Muscle of leg (tissue), 11 donors: ENCODE measurements around the gene PLCD1. TPM values are rescaled to one million over a fixed set of nuclear protein-coding genes. Genes with fewer than 3 reads are reported as not detected.

Experiments
- DNase-seq: peaks from one replicate; pipeline ENCODE4 v3.0.0; 2013
- H3K27ac ChIP-seq: one replicate; pipeline ENCODE4 v1.5.1; 2013; ENCODE audit warnings: mild to moderate bottlenecking, low read length, control low read depth
- H3K27me3 ChIP-seq: one replicate; pipeline ENCODE4 v1.6.1; 2013; ENCODE audit warnings: low read length; ENCODE audit not compliant: control insufficient read depth, insufficient read depth
- H3K36me3 ChIP-seq: one replicate; pipeline ENCODE4 v1.6.1; 2013; ENCODE audit warnings: low read length; ENCODE audit not compliant: control insufficient read depth, insufficient read depth
- H3K4me1 ChIP-seq: one replicate; pipeline ENCODE4 v1.6.1; 2013; ENCODE audit warnings: low read length; ENCODE audit not compliant: control insufficient read depth, insufficient read depth
- H3K4me3 ChIP-seq: one replicate; pipeline ENCODE4 v1.5.1; 2013; ENCODE audit warnings: low read length, control low read depth
- H3K9me3 ChIP-seq: replicated peaks from 2 replicates; pipeline ENCODE4 v1.6.1; 2013; ENCODE audit warnings: low read depth, low read length; ENCODE audit not compliant: control insufficient read depth
- WGBS: methylation state at CpG from one replicate; pipeline ENCODE4 v1.1.5; 2013; ENCODE audit warnings: missing lambda C conversion rate; ENCODE audit not compliant: insufficient coverage; 5-methylcytosine and 5-hydroxymethylcytosine counted together
- polyA plus RNA-seq, 8 donors: library from polyadenylated mRNA; unstranded; fragments of 120-200 nt; gene quantifications; one replicate each; pipeline versions ENCODE4 v1.2.1 to v1.2.3, GENCODE V29; 2013; ENCODE audit warnings: inconsistent platforms in 1 of 8, low replicate concordance in 1 of 8; ENCODE audit not compliant: insufficient read length in 8 of 8, insufficient read depth in 1 of 8
- total RNA-seq: library from RNA; stranded (reverse); fragments of 120-200 nt; gene quantifications from one replicate; pipeline ENCODE4 v1.2.4, GENCODE V29; 2013

The PLCD1 gene
- total and polyA plus RNA-seq, 9 donors, result 7.9 to 16.4 (median 10.9) TPM

- WGBS, result 83% methylated on average over 7 of the region's 13 CpGs
- Histone ChIP-seq H3K9me3 (no peaks in the 10 kb centered on the region), H3K4me1 (no peaks in the 10 kb centered on the region), H3K4me3 (no peak overlapping the region), H3K27ac (no peak overlapping the region), H3K27me3 (no peaks in the 10 kb centered on the region), H3K36me3 (peaks cover 48% of the 10 kb centered on the region)
- DNase-seq, result no peak
These were observed 10.9 kb downstream of the PLCD1 start for GRCh38 chr3:38018296-38019266.

DNA sequence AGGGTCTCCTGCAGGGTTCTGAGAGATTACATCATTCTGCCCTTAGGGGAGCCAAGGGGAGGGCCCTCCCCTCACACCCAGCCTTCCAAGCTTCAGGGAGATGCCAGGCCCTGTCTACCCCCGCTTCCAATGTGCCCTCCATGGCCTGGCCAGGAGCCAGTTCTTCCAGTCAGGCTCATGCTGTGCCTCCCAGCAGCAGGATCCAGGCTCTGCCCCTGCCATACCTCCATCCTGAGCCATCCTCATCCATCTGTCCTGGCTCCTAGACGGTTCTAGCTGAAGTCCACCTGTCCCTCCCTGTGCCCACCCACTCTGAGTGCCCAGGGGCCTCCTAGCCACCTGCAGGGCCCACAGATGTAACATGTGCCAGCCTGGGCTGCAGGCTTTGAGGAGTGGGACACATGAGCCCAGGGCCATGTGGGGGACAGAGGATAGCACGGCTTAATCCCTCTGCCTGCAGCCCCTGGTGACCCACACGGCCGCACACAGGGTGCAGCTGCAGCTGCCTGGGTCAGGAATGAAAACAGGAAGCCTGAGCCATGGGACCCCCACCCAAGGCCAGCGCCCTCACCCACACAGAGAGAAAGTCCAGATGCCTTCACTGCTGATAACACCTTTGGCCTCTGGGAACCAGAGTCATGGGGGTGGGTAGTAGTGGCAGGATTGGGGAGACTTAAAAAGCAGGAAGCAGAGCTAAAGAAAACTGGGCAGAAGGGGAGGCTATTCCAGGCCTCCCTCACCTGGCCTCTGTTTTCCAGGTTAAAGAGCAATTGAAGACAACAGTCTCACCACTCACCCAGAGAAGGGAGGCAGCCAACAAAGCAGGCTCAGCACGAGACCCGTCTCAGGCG, 11.8 kb downstream of the PLCD1 start:
- no peak for DNase-seq
- Histone ChIP-seq H3K9me3 (no peaks in the 10 kb centered on the region), H3K4me3 (no peak overlapping the region), H3K27ac (no peak overlapping the region), H3K4me1 (no peaks in the 10 kb centered on the region), H3K27me3 (no peaks in the 10 kb centered on the region), H3K36me3 (peaks cover 48% of the 10 kb centered on the region)
- WGBS, result 72% methylated on average over 8 of the region's 9 CpGs

GRCh38 chr3:38016847-38017444, 12.5 kb downstream of the PLCD1 start:
- H3K4me1 ChIP-seq, result no peaks in the 10 kb centered on the region
- no peaks in the 10 kb centered on the region for H3K27me3 ChIP-seq
- H3K9me3 ChIP-seq, result no peaks in the 10 kb centered on the region
- peaks cover 48% of the 10 kb centered on the region for H3K36me3 ChIP-seq
- H3K4me3 ChIP-seq, result no peak overlapping the region
- no peak for DNase-seq
- WGBS, result 84% methylated on average over 4 of the region's 6 CpGs
- no peak overlapping the region for H3K27ac ChIP-seq

DNA sequence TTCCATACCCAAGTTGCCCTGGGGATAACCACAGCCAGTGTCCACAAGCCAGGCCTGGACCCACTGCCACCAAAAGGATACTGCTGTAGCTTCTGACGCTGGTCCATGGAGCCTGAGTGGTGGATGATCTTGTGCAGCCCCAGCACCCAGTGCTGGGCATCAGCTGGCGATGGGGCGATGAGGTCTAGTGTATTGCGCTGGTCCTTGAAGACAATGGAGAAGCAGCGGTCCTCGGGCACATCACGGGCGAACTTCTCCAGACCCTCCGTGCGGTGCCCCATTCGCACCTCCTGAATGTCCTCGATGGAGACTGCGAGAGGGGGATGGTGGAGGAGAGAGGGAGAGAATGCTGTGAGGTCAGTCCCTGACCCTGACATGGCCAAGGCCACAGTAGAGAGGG, 13.0 kb downstream of the PLCD1 start:
- Histone ChIP-seq H3K4me1 (no peaks in the 10 kb centered on the region), H3K27me3 (no peaks in the 10 kb centered on the region), H3K4me3 (no peak overlapping the region), H3K36me3 (peaks cover 48% of the 10 kb centered on the region), H3K27ac (no peak overlapping the region), H3K9me3 (no peaks in the 10 kb centered on the region)
- WGBS, result over 99% methylated on average over 13 of the region's 13 CpGs
- no peak for DNase-seq

DNA sequence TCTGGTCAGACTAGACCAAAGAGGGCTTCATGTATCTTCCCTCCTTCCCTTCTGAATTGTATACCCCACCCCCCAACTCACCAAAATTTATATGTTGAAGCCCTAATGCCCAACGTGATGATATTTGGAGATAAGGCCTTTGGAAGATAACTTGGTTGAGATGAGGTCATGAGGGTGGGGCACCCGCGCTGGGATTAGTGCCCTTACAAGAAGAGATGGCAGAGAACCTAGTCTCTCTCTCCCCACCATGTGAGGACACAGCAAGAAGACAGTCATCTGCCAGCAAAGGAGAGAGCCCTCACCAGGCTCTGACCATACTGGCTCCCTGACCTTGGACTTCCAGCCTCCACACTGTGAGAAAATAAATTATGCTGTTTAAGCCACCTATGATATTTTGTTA, 13.5 kb downstream of the PLCD1 start:
- no peak overlapping the region for H3K4me3 ChIP-seq
- H3K4me1 ChIP-seq, result no peaks in the 10 kb centered on the region
- H3K9me3 ChIP-seq, result no peaks in the 10 kb centered on the region
- H3K27me3 ChIP-seq, result no peaks in the 10 kb centered on the region
- peaks cover 51% of the 10 kb centered on the region for H3K36me3 ChIP-seq
- WGBS, result no CpG with 5 or more reads among the region's 3 CpGs
- no peak for DNase-seq
- H3K27ac ChIP-seq, result no peak overlapping the region

DNA sequence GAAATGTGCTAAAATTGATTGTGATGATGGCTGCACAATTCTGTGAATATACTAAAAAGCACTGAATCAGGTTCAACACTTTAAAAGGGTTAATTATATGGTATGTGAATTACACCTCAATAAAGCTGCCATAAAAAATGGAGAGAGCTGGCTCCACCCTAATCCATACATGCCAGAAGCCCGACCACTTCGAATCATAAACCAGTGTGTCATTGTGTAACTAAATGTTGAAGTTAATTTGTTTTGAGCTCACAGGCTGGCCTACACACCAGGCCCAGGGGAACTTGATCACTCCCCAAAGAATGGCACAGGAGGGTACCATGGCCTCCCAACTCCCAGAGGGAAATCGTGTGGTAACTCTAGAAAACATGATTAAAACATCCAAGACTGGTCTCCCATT, 14.0 kb downstream of the PLCD1 start:
- H3K4me1 ChIP-seq, result no peaks in the 10 kb centered on the region
- no peak overlapping the region for H3K27ac ChIP-seq
- peaks cover 56% of the 10 kb centered on the region for H3K36me3 ChIP-seq
- no peaks in the 10 kb centered on the region for H3K9me3 ChIP-seq
- H3K4me3 ChIP-seq, result no peak overlapping the region
- no peaks in the 10 kb centered on the region for H3K27me3 ChIP-seq
- DNase-seq, result no peak
- no CpG with 5 or more reads among the region's 3 CpGs for WGBS

- Histone ChIP-seq H3K4me3 (no peak overlapping the region), H3K27ac (no peak overlapping the region), H3K27me3 (no peaks in the 10 kb centered on the region), H3K4me1 (no peaks in the 10 kb centered on the region), H3K36me3 (peaks cover 48% of the 10 kb centered on the region), H3K9me3 (no peaks in the 10 kb centered on the region)
- WGBS, result 83% methylated on average over 21 of the region's 21 CpGs
- no peak for DNase-seq
These were observed 18.3 kb downstream of the PLCD1 start for GRCh38 chr3:38011111-38011510.

- Histone ChIP-seq H3K4me3 (no peak overlapping the region), H3K27ac (no peak overlapping the region), H3K9me3 (no peaks in the 10 kb centered on the region), H3K27me3 (no peaks in the 10 kb centered on the region), H3K36me3 (peaks cover 47% of the 10 kb centered on the region), H3K4me1 (no peaks in the 10 kb centered on the region)
- WGBS, result 90% methylated on average over 19 of the region's 27 CpGs
- DNase-seq, result no peak
These were observed 19.4 kb downstream of the PLCD1 start for GRCh38 chr3:38009807-38010591.

DNA sequence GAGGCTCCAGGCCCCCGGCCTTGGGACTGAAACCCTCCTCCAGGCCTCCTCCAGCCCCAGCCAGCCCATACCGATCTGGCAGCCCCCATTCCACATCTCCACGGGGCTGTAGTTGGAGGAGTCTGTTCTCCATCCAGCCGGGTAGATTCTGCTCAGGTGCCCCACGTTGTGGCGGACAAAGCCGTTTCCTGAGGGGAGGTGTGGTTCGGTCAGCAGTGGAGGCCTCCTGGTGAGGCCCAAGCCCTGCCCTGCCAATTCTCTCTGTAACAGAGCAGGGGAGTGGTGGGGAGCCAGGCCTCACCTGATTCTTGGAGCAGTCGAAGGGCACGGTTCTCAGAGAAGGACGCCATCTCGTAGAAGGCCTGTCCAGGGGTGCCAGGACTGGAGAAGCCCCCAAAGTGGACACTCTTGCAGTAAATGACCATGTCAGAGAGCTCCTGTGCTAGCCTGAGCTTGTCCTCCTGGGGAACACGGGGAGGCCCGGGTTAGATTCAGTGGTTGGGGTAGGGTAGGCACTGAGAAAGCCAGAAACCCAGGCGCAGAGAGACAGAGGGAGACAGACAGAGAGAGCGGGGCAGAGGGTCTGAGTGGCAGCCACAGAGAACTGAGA, 20.4 kb downstream of the PLCD1 start:
- no peak overlapping the region for H3K4me3 ChIP-seq
- no peak overlapping the region for H3K27ac ChIP-seq
- H3K27me3 ChIP-seq, result no peaks in the 10 kb centered on the region
- H3K4me1 ChIP-seq, result peaks cover 3% of the 10 kb centered on the region
- DNase-seq, result no peak
- no peaks in the 10 kb centered on the region for H3K9me3 ChIP-seq
- WGBS, result 80% methylated on average over 14 of the region's 16 CpGs
- H3K36me3 ChIP-seq, result peaks cover 47% of the 10 kb centered on the region
